Smooth muscle cell of the brain vasculature (primary cell): ENCODE data around the gene OSGEP.

Experiments
- DNase-seq: peaks from one replicate; pipeline ENCODE4 v3.0.0-alpha.2; 2012; ENCODE audit warnings: low read depth, low spot score

OSGEP gene

DNA sequence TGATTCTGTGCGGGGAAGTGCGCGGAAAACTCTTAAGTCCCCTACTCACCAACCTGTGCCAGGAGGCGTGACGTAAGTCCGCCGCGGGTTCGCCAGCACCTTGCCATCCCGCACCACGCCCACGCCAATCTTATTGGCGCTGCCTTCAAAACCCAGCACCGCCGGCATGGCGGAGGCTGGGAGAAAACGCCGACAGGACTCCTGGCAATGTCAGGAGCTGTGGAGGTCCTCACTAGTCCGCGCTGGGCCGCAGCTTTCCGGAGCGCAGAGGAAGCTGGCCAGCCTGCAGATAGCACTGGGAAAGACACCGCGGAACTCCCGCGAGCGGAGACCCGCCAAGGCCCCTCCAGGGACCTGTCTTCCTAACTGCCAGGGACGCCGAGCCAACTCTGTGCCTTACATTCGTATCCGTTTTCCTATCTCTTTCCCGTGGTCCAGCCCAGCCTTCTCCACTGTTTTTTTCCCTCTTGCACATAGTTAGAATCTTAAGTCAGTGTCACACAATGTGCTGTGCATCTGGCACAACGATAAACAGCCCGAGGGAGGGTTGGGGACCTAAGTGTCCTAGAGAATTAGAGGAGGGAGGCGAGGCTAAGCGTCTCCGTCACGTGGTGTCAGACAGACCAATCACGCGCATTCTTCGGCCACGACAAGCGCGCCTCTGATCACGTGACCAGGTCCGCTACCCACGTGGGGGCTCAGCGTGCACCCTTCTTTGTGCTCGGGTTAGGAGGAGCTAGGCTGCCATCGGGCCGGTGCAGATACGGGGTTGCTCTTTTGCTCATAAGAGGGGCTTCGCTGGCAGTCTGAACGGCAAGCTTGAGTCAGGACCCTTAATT is at the start of gene OSGEP, which contains the start of gene APEX1:
TSS of gene OSGEP (minus strand) at position 297 of the 839 bp plus-strand sequence. CDS start at position 168, 129 bp downstream.
TSS of gene APEX1 (plus strand) at position 711 of the 839 bp plus-strand sequence. CDS start 420 bp downstream, outside the sequence.
- peak; percentile 97 for DNase-seq

DNA sequence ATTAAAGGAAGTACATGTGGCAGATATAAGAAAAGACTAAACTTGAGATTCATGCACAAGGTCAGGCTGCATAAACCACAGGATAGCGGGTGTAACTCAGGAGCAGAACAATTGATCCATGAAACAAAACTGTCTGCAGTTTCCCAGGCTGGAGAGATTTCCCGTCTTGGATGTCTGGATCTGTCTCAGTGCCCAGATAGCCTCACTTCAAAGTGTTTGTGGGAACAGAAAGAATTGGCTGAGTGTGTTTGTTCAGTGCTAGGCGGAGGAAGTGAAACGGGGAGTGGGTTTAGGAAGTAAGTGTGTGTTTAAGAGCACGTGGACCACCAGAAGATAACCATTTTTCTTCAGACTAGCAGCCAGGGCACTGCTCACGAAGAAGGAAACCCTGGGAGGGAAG is 49.3 kb upstream of the OSGEP start:
- no peak for DNase-seq

DNA sequence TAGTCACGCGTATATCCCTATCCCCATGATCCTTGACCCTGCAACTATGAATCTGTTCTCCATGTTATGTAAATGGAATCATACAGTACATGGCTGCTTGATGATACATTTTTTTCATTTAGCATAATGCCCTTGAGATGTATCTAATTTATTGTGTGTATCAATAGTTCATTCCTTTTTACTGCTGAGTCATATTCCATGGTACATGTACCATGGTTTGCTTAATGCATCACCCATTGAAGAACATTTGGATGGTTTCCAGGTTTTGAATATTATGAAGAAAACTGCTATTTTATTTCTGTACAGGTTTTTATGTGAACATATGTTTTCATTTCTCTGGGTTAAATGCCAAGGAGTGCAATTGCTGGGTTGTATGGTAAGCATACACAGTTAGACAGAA is 46.7 kb upstream of the OSGEP start:
- DNase-seq: no peak

DNA sequence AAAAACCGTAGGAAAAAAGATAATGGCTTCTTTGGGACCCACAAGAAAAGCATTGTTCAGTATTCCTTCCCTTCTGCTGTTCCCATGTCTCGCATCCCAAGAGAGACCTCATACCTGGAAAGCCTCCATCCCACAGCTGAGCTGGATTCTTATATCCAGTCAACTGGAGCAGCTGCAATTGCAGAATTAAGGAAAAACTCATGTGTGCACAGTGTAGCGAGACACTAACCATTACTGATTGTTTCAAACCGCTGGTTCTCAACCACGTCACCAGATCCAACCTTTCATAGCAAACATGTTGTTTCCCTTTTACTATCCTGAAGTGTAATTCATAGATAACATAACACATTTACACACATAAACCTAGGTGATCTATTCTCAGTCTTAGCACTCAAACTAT is 45.3 kb upstream of the OSGEP start:
- no peak for DNase-seq

DNA sequence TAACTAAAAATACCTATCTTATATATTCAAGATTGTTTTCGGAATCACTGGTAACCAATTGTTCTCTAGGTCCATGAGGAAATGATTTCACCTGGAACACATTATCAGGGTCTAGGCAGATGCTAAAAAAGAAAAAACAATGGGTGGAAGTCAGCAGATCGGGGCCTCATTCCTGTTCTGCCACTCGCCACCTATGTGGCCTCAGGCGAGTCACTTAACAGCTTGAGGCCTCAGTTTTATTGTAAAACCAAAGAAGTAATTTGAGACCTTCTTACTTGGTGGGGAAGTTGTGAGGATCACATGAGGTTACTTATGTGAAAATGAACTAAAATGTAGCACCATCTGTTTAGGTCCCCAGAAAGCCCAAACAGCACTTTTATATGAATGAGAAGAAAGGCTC is 44.5 kb upstream of the OSGEP start:
- DNase-seq: no peak

DNA sequence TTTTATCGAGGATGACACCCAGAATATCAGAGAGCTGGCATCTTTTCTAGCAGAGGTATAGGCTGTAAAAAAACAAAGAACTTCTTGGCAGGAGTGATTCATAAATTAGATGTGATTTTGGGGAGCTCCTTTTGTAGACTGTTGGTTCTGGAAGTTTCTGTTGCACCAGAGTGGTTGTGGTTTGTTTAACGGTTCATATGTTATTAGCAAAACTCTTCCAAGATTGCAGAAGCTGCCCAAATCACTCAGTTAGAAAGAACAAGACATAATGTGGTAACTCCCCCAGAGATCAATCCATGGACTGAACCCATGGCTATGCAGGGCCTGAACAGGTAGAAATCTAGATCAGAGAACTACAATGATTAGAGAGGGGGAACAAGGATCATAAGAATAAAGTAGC is 44.0 kb upstream of the OSGEP start:
- DNase-seq: no peak

DNA sequence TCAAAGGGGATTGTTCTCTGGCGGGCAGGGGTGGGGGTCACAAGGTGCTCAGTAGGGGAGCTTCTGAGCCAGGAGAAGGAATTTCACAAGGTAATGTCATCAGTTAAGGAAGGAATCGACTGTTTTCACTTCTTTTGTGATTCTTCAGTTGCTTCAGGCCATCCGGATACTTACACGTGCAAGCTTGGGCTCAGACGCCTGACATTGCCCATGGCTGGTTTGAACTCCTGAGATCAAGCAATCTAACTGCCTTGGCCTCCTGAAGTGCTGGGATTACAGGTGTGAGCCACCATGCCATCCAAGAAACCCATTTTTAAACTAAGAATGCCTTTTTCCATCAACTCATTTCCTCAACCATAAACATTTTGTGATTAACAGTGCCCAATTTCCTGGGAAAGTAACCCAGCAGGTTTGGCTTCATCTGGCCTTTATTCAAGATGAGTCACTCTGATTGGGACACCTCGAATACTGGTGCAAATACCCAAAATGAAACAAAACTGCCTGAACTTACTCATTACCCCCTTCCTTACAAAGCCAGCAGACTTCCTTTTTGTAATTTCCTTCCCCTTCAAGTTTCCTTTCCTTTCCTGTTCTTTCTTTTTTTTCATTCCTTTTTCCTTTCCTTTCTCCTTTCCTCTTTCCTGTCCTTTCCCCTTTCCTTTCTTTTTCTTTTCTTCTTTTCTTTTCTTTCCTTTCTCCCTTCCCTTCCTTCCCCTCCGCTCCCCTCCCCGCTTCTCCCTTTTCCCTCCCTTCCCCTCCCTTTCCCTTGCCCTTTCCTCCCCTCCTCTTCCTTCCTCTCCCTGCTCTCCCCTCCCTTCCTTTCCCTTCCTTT is 40.5 kb upstream of the OSGEP start:
- no peak for DNase-seq

DNA sequence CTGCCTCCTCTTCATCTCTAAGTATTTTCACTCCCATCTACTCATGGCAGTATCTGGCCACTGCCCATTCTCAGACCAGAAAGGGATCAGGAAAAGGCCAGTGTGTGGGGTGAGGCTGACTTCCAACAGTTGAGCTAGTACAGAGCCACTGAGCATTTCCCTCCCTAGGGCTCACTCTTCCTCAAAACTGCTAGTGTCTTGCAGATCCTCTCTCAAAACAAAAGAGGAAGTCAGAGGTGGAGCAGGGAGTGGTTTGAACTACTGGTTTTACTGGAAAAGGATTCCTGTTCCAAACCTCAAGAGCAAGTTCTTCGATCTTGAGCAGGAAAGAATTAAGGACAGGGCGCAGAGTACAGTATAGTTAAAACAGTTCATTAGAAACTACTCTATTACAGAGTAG is 39.0 kb upstream of the OSGEP start:
- no peak for DNase-seq

DNA sequence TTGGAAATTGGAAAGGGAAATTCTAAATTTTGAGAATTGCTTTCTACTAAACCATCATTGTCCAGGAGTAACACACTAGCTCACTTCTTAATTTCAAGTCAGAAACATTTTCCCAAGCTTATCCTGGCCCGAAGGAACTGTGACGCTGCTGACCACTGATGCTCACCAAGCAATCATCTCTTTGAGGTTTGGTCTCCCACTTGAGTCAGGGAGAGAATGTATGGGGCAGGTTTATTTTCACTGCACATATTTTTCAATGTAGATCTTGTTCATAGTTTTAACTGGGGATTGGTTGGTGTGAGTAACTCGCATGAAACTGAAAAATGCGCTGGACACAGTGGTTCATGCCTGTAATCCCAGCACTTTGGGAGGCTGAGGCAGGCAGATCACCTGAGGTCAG is 37.9 kb upstream of the OSGEP start:
- DNase-seq: no peak

- no peak for DNase-seq
Measured at GRCh38 chr14:20490563-20490962, 36.0 kb upstream of the OSGEP start.

- DNase-seq: no peak
Measured at GRCh38 chr14:20489093-20489994, 34.7 kb upstream of the OSGEP start.

DNA sequence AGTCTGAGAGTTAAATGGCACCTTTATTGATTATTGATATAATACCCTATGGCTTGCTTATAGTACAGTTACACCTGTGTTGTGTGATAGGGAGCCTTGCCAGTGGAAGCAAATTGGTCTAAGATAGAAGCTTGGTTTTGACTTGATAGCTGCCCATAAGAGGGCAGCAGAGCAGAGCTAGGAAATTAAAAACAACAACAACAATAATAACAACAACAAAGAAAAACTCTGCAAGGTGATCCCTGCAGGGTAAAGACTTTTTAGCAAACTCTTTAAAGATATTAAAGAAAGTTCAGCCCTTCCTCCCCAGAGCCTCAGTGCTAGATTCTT is 32.7 kb upstream of the OSGEP start:
- no peak for DNase-seq

DNA sequence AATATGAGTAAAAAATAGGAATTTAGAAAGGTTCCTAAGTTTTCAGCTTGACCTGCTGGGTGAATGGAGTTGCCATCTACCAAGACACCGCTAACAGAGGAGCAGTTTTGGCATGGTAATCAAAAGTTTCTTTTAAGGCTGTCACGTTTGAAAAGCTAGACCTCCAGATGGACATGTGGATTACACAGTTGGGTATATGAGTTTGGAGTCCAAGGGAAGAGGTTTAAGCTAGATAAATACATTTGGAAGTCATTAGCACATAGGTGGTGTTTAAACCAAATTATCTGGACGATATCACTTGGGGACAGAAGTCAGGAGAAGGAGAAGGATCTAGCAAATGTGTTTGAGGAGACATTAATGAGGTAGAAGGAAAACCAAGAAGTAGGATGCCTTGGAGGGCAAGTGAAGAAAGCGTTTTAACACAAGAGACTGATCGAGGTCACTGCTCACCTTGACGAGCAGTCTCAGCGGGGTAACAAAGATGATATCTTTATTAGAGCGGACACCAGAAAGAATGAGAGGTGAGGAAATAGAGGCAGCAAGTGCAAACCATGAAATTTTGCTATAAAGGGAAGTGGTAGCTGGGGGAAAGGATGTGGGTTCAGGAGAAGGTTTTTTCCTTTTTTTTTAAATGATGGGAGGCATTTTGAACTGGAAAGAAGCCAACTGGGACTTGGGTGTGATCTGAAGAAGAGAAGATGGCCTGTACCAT is 32.2 kb upstream of the OSGEP start:
- no peak for DNase-seq

- DNase-seq: no peak
Measured at GRCh38 chr14:20485900-20486299, 31.3 kb upstream of the OSGEP start.

- no peak for DNase-seq
Measured at GRCh38 chr14:20482382-20482781, 27.8 kb upstream of the OSGEP start.

DNA sequence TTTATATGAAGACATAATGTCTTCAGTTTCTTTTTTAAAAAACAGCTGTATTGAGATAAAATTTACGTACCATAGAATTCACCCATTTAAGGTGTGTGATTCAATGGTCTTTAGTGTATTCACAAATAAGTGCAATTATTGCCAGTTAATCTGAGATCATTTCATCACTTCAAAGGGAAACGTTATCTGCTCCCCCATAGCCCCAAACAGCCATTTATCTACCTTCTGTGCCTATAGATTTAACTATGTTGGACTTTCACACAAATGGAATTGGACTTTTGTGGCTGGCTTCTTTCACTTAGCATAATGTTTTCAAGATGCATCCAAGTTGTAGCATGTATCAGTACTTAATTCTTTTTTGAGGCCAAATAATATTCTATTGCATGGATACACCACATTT is 24.3 kb upstream of the OSGEP start:
- DNase-seq: no peak

- no peak for DNase-seq
Measured at GRCh38 chr14:20477211-20477876, 22.7 kb upstream of the OSGEP start.

GRCh38 chr14:20476776-20477175 is 22.2 kb upstream of the OSGEP start:
- DNase-seq: no peak

- DNase-seq: no peak
Measured at GRCh38 chr14:20472536-20473169, 18.0 kb upstream of the OSGEP start.

DNA sequence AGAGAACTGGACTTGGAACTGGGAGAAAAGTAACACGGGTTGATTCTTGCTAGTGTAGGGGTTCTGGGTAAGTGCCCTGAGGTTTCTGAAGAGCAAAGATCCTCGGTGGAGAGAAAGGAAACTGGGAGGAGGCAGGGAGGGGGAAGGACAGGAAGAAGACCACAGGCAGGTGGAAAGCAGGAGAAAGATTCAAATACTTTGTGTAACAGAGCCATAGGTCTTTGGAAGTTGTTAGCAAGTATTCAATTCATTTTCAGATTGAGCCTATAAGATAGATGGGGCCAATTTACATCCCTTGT is 15.9 kb upstream of the OSGEP start:
- DNase-seq: no peak
